ENCODE results near the gene FOXJ3.

The FOXJ3 gene

GRCh38 chr1:42139444-42139843 is 195.6 kb downstream of the FOXJ3 start:
- DNase-seq: no peak

GRCh38 chr1:42138586-42138985 is 196.4 kb downstream of the FOXJ3 start:
- no peak for DNase-seq

DNA sequence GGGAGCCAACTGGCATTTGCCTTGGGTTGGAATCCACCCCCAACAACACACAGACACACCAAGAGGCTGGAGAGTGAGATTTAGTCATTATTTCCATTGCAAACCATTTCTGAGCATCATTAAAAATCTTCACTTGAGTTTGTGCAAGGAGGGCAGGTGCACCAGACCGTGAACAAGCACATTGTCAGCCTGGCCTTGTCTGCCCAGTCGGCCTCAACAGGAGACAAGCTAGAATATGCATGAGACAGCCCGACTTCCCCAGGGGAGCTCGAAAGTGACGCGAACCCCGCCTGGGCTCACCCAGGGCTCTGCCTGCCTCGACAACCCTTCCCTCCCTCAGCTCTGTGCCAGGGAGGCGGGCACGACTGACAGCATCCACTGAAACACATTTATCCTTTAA is 197.3 kb downstream of the FOXJ3 start:
- no peak for DNase-seq

DNA sequence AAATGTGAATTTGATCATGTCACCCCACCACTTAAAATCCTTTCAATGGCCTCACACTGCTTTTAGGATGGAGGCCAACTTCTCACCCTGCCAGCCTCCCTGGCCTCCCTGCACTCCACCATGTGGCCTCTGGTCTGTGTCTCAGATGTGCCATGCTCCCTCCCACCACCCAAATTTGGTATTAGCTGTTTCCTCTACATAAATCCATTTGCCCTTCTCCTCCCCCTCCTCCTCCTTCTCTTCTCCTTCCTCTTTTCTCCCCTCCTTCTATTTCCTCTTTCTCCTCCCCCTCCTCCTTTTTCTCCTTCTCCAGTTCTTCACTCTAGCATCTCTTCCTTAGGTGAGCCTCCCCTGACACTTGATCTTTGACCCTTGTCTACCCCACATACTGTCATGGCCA is 198.6 kb downstream of the FOXJ3 start:
- no peak for DNase-seq

DNA sequence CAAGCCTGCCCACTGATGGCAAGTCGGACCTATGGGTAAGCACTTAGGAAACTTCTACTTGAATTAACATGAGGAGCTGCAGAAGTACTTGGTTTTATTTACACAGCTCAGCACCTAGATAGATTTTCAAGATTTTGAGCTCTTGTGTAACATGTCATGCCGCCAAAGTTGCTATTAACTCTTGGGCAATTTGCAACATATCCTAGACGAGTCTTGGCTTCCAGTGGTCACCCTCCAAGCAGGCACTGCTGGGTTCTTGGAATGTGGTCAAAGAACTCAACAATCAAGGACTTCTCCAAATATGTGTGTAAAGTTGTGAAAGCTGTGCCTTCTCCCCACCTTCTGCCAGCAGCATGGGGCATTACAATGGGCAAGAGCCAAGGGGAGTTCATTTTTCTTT is 199.6 kb downstream of the FOXJ3 start:
- no peak for DNase-seq

GRCh38 chr1:42133809-42134526 is 201.1 kb downstream of the FOXJ3 start:
- DNase-seq: no peak

DNA sequence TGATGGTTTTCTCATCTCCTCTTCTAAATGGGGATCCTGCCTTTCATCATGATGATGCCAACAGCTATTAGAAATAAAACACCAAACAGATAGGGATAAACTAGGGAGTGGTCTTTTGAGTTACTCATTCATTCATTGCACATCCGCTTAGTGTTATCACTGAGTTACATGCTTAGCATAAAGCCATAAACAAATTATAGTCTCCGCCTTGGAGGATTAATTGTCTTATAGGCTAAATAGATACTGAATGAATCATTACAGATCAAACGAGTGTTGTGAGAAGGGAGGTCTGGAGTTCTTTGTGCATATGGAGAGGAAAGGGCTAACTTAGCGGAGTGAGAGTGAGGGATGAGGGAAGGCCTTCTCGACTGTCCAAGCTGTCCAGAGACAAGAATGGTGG is 201.6 kb downstream of the FOXJ3 start:
- no peak for DNase-seq

DNA sequence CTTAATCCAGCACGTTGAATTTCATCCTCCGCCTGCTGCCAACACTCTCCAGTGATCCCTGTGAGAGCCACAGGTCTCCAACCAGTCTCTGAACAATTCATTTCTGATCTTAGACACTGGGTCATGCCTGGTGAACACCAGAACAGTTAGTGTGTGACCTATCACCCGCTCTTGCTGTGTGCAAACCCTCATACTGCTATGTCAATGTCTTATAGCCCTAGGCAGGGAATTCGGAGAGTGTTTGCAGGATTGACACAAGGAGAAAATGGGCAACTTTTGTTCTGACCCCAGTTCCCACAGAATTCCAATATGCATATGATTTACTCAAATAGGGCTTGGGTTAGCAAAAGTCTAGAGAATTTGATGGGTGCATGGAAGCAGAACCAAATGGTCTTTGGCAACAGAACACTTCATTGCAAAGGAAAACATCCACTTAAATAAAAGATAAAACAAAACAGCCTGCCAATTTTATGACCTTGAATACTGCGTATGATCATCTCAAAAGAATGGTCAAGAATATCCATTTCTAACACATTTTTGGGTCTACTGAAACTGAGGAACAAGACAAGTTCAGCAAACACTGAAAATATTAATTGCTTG is 204.9 kb downstream of the FOXJ3 start:
- no peak for DNase-seq

- DNase-seq: no peak
Observed at GRCh38 chr1:42128964-42129363, 206.1 kb downstream of the FOXJ3 start.

DNA sequence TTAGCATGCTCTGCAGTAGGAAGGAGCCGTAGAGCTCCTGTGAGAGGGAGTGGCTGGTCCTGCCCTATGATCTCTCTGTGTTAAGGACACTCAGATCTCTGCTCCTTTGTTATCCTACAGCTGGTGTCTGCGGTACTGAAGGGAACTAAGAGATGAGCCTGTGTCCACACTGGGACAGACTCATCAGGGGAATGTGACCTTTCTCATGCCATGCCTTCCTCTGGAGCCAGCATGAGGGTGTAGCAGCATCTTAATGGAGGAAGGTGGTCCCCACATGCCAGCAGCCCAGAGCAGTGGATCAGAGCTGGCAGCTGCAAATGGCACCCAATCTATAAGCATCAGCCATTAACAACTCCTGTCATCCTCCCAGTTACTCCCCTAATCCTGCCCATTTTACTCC is 206.5 kb downstream of the FOXJ3 start:
- no peak for DNase-seq

DNA sequence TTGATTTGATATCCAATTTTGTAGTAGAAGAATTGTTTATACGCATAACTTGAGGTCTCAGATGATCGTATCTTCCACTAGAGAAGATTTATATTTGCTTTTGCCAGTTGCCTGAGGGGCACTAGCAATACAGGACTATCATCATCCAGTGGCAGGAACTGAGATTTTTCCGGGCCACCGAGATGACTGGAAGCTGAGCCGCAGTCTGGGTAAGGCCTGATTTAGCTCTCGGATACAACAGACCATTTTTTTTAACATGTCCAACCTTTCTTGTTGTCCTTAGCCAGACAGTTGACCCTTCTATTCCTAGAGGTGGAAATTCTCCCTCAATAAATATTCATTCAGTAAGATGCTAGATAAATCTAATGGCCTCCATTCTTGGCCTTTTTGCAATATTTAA is 207.3 kb downstream of the FOXJ3 start:
- DNase-seq: no peak
